IMR-90 (cell line): ENCODE data around the gene UNK. TPM values are rescaled to one million over a fixed set of nuclear protein-coding genes. Genes with fewer than 3 reads are reported as not detected.

Source experiments
- ATAC-seq: fragments of 200-7000 bp; cut with Tn5 transposase; 2 replicates; pipeline ENCODE4 v1.9.1; 2020; ENCODE audit warnings: low read depth, mild to moderate bottlenecking, moderate library complexity
- BruUV-seq: library from RNA; stranded (reverse); fragments of 400-500 nt; replicated peaks from 2 replicates; lab custom pipeline; 2021; lab: Mats Ljungman, UMichigan
- CTCF ChIA-PET: fragments of 300-600 bp; formaldehyde crosslinking; extraction: SDS; loops from one replicate; lab custom pipeline; 2021; ENCODE audit warnings: antibody characterized with exemption; lab: Yijun Ruan, JAX
- POLR2A ChIA-PET: fragments of 300-600 bp; sonication (Branson Sonifier 250); formaldehyde crosslinking; loops from one replicate; lab custom pipeline; 2022; ENCODE audit warnings: antibody characterized with exemption; ENCODE audit not compliant: unreplicated experiment; lab: Charles Lee
- DNase-seq: peaks from one replicate; pipeline ENCODE4 v3.0.0; 2013
- H2AFZ ChIP-seq: replicated peaks from 2 replicates; pipeline ENCODE3; 2013; ENCODE audit warnings: low read length, mild to moderate bottlenecking; ENCODE audit not compliant: poor library complexity
- H2AK5ac ChIP-seq: 2 replicates; pipeline ENCODE4 v1.6.1; 2013; ENCODE audit warnings: low read depth, low read length, inconsistent platforms
- H2AK9ac ChIP-seq: replicated peaks from 2 replicates; pipeline ENCODE3; 2013; ENCODE audit warnings: mild to moderate bottlenecking, low read depth, low read length, moderate library complexity; ENCODE audit not compliant: poor library complexity
- H2BK120ac ChIP-seq: 2 replicates; pipeline ENCODE4 v1.6.1; 2013; ENCODE audit warnings: low read depth, low read length, inconsistent platforms
- H2BK15ac ChIP-seq: 3 replicates; pipeline ENCODE4 v1.6.1; 2013; ENCODE audit warnings: low read depth, low read length, inconsistent platforms
- H2BK20ac ChIP-seq: 2 replicates; pipeline ENCODE4 v1.6.1; 2013; ENCODE audit warnings: low read depth, mild to moderate bottlenecking, inconsistent platforms, low read length, moderate library complexity
- H2BK5ac ChIP-seq: 2 replicates; pipeline ENCODE4 v1.6.1; 2013; ENCODE audit warnings: mild to moderate bottlenecking, low read depth, low read length, inconsistent platforms; ENCODE audit not compliant: poor library complexity, severe bottlenecking
- H3K14ac ChIP-seq: replicated peaks from 2 replicates; pipeline ENCODE4 v1.6.1; 2013; ENCODE audit warnings: low read depth, low read length, inconsistent platforms
- H3K18ac ChIP-seq: 2 replicates; pipeline ENCODE4 v1.6.1; 2013; ENCODE audit warnings: low read depth, low read length, control low read depth
- H3K23ac ChIP-seq: 2 replicates; pipeline ENCODE4 v1.6.1; 2013; ENCODE audit warnings: low read depth, low read length, inconsistent platforms
- H3K27ac ChIP-seq: 2 replicates; pipeline ENCODE4 v1.5.1; 2013; ENCODE audit warnings: mild to moderate bottlenecking, control low read depth, low read length; ENCODE audit not compliant: insufficient read depth
- H3K27me3 ChIP-seq: 2 replicates; pipeline ENCODE4 v1.6.1; 2013; ENCODE audit warnings: low read length; ENCODE audit not compliant: control insufficient read depth, insufficient read depth
- H3K36me3 ChIP-seq: 2 replicates; pipeline ENCODE4 v1.6.1; 2013; ENCODE audit warnings: low read length, mixed read lengths; ENCODE audit not compliant: control insufficient read depth, insufficient read depth
- H3K4ac ChIP-seq: 2 replicates; pipeline ENCODE4 v1.6.1; 2013; ENCODE audit warnings: low read depth, low read length, inconsistent platforms
- H3K4me1 ChIP-seq: 2 replicates; pipeline ENCODE4 v1.6.1; 2013; ENCODE audit warnings: low read length, mixed read lengths; ENCODE audit not compliant: control insufficient read depth, insufficient read depth
- H3K4me2 ChIP-seq: 2 replicates; pipeline ENCODE4 v1.6.1; 2013; ENCODE audit warnings: low read depth, mild to moderate bottlenecking, control low read depth, low read length, moderate library complexity
- H3K4me3 ChIP-seq: 2 replicates; pipeline ENCODE4 v1.5.1; 2013; ENCODE audit warnings: low read depth, mild to moderate bottlenecking, control low read depth, low read length, moderate library complexity; ENCODE audit not compliant: insufficient read depth
- H3K56ac ChIP-seq: 2 replicates; pipeline ENCODE4 v1.6.1; 2013; ENCODE audit warnings: low read length, inconsistent platforms; ENCODE audit not compliant: insufficient read depth; ENCODE audit errors: extremely low read depth
- H3K79me1 ChIP-seq, 2 experiments: 2 replicates each; pipeline ENCODE4 v1.6.1; 2013; ENCODE audit warnings: low read length in 2 of 2, inconsistent platforms in 1 of 2, low read depth in 1 of 2
- H3K9ac ChIP-seq: 2 replicates; pipeline ENCODE4 v1.6.1; 2013; ENCODE audit warnings: low read depth, low read length, control low read depth
- H3K9me1 ChIP-seq: 2 replicates; pipeline ENCODE4 v1.6.1; 2013; ENCODE audit warnings: low read length, inconsistent platforms; ENCODE audit not compliant: insufficient read depth
- H3K9me3 ChIP-seq: 2 replicates; pipeline ENCODE4 v1.6.1; 2013; ENCODE audit warnings: low read length; ENCODE audit not compliant: control insufficient read depth, insufficient read depth
- H4K20me1 ChIP-seq: 2 replicates; pipeline ENCODE4 v1.6.1; 2013; ENCODE audit warnings: low read length, inconsistent platforms; ENCODE audit not compliant: insufficient read depth
- H4K5ac ChIP-seq: 2 replicates; pipeline ENCODE4 v1.6.1; 2013; ENCODE audit warnings: mild to moderate bottlenecking, low read depth, low read length, control low read depth
- H4K8ac ChIP-seq, 2 experiments: 2 replicates each; pipeline ENCODE4 v1.6.1; 2013; ENCODE audit warnings: low read depth in 2 of 2, low read length in 2 of 2, control low read depth in 1 of 2, inconsistent platforms in 1 of 2
- H4K91ac ChIP-seq: 2 replicates; pipeline ENCODE4 v1.6.1; 2013; ENCODE audit warnings: low read depth, low read length, inconsistent platforms; ENCODE audit not compliant: insufficient read depth
- BHLHE40 ChIP-seq: fragments of 150-350 bp; IDR thresholded peaks from 2 replicates; pipeline ENCODE4 v1.6.1; 2016; ENCODE audit warnings: mild to moderate bottlenecking, low read depth, low read length
- CEBPB ChIP-seq: IDR thresholded peaks from 2 replicates; pipeline ENCODE4 v1.6.1; 2012; ENCODE audit warnings: low read depth, low read length, improper control_type of control experiment
- CHD1 ChIP-seq: IDR thresholded peaks from 2 replicates; pipeline ENCODE4 v1.6.1; 2012; ENCODE audit warnings: low read depth, low read length, improper control_type of control experiment
- FOS ChIP-seq: fragments of 150-350 bp; IDR thresholded peaks from 2 replicates; pipeline ENCODE4 v1.6.1; 2016; ENCODE audit warnings: low read depth, low read length
- MAFK ChIP-seq: IDR thresholded peaks from 2 replicates; pipeline ENCODE4 v1.6.1; 2012; ENCODE audit warnings: low read depth, low read length, improper control_type of control experiment
- MAZ ChIP-seq: IDR thresholded peaks from 2 replicates; pipeline ENCODE4 v1.6.1; 2012; ENCODE audit warnings: low read depth, mild to moderate bottlenecking, low read length, improper control_type of control experiment, moderate library complexity, borderline replicate concordance
- MXI1 ChIP-seq: IDR thresholded peaks from 2 replicates; pipeline ENCODE4 v1.6.1; 2012; ENCODE audit warnings: low read depth, mild to moderate bottlenecking, low read length, moderate library complexity, borderline replicate concordance
- RAD21 ChIP-seq: IDR thresholded peaks from 2 replicates; pipeline ENCODE4 v1.6.1; 2012; ENCODE audit warnings: low read length, improper control_type of control experiment
- RFX5 ChIP-seq: IDR thresholded peaks from 2 replicates; pipeline ENCODE4 v1.8.0; 2012; ENCODE audit warnings: low read depth, mild to moderate bottlenecking, low read length, moderate library complexity
- SMC3 ChIP-seq: fragments of 150-350 bp; IDR thresholded peaks from 2 replicates; pipeline ENCODE4 v1.6.1; 2016; ENCODE audit warnings: low read depth, mild to moderate bottlenecking, antibody characterized with exemption, low read length, moderate library complexity
- WGBS, 2 experiments: methylation state at CpG; one replicate each; pipeline versions ENCODE4 v1.1.5 to v1.1.7; 2013; ENCODE audit warnings: missing lambda C conversion rate in 2 of 2; ENCODE audit not compliant: insufficient read length in 1 of 2; ENCODE audit errors: extremely low coverage in 2 of 2; 5-methylcytosine and 5-hydroxymethylcytosine counted together
- dilution Hi-C: fragments of 300-500 bp; cut with HindIII; formaldehyde crosslinking; loops from one replicate; pipeline ENCODE4 v1.14.3; 2018; ENCODE audit warnings: low sequenced_read_pairs; ENCODE audit not compliant: unreplicated experiment
- in situ Hi-C: fragments of 300-500 bp; cut with MboI; formaldehyde crosslinking; loops from 3 replicates; pipeline ENCODE4 v1.14.3; 2019; ENCODE audit warnings: low sequenced_read_pairs, inconsistent platforms, mixed read lengths
- intact Hi-C: fragments of 100-400 bp; cut with micrococcal nuclease; formaldehyde crosslinking; loops from 2 replicates; pipeline ENCODE4 v1.10.0; 2022
- polyA plus RNA-seq, 3 experiments: library from polyadenylated mRNA; depleted of rRNA; stranded (reverse); fragments of >200 nt; gene quantifications; 2 replicates each; pipeline ENCODE4 v1.2.3, GENCODE V29; 2012; ENCODE audit warnings: low replicate concordance in 1 of 3
- total RNA-seq: library from RNA; depleted of rRNA; stranded (reverse); fragments of >200 nt; gene quantifications from 2 replicates; pipeline ENCODE4 v1.2.3, GENCODE V29; 2012
- TF ChIP-seq, protein P1 (sequence below): conservative IDR thresholded peaks from 2 replicates; pipeline ENCODE4 v1.5.1; 2012; ENCODE audit warnings: mild to moderate bottlenecking, low read depth, low read length, improper control_type of control experiment
- TF ChIP-seq, protein P2 (sequence below): fragments of 150-350 bp; IDR thresholded peaks from 2 replicates; pipeline ENCODE4 v1.6.1; 2017; ENCODE audit warnings: mild to moderate bottlenecking, antibody characterized with exemption, low read length, low read depth

The UNK gene
- total and polyA plus RNA-seq, 2 of the 4 experiments (the other 2 are of a cell fraction), result 15.4 to 17.3 TPM

DNA sequence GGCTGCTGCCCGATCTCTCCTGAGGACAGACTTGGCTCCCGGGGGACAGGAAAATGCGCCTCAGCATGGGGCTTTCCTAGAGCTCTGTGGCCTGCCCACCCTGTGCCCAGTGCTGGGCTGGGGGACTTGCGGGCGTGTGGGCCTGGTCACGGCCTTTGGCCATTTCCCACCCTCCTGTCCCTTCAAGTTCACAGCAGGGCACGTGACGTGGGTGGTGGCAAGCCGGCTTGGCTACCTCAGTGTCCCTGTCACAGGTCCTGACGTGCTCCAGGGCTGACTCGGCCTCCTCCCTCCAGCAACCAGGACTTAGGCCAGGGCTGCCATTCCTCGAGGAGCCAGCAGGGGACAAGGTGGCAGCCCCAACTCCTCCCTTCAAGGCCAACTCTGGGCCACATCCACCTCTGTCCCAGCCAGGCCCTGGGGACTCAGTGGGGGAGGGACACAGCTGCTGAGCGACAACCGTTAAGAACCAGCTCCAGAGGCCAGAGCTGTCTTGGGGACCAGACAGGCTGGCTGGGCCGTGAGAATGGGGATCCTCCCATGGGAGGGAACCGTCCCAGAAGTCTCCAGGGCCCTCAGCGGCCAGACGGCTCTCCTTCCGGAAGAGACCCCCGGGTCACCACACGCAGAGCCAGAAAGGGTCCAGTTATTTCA, 60.6 kb downstream of the UNK start:
- H3K9ac ChIP-seq, result no peak overlapping the region
- peak overlapping the region; percentile 86 for H2AK5ac ChIP-seq
- H3K9me3 ChIP-seq, result no peaks in the 10 kb centered on the region
- no peak overlapping the region for H3K4me3 ChIP-seq
- peak overlapping the region; percentile 4 to 83; a peak in 3 of 4 replicates for H4K8ac ChIP-seq
- 48% methylated on average over 10 of the region's 21 CpGs; no CpG with 5 or more reads in 1 of the 2 experiments for WGBS, 2 experiments
- DNase-seq (peak; percentile 73), ATAC-seq (peak; percentile 95)
- ChIA-PET CTCF (no interaction called here), POLR2A (no interaction called here)
- 0 out of 4 replicates have a peak, but pooled peaks cover 0 to 2% of the 10 kb centered on the region in 2 experiments for H3K79me1 ChIP-seq
- 0 out of 2 replicates have a peak, but pooled peaks cover 4% of the 10 kb centered on the region for H3K9me1 ChIP-seq
- peak overlapping the region; percentile 66 for H4K91ac ChIP-seq
- H3K27me3 ChIP-seq, result no peaks in the 10 kb centered on the region
- H3K4me1 ChIP-seq, result peaks cover 6% of the 10 kb centered on the region
- no peak overlapping the region for H4K5ac ChIP-seq
- peak overlapping the region; percentile 82 for H2BK5ac ChIP-seq
- no peak overlapping the region; the same call in 1 of the 2 replicates for H2BK20ac ChIP-seq
- intact Hi-C loops (no loop called here), dilution Hi-C loops (no loop called here), in situ Hi-C loops (no loop called here)
- peaks cover 7% of the 10 kb centered on the region for H4K20me1 ChIP-seq
- peak overlapping the region; percentile 63 for H3K14ac ChIP-seq
- no peak overlapping the region for H3K56ac ChIP-seq
- H2AK9ac ChIP-seq, result peak overlapping the region; percentile 98
- no peak overlapping the region; the same call in 1 of the 2 replicates for H3K23ac ChIP-seq
- H2AFZ ChIP-seq, result peak overlapping the region; percentile 88
- H3K18ac ChIP-seq, result no peak overlapping the region
- H3K36me3 ChIP-seq, result peaks cover 40% of the 10 kb centered on the region
- peak overlapping the region; percentile 26 for H3K27ac ChIP-seq
- H2BK120ac ChIP-seq, result peak overlapping the region; percentile 88
- TF ChIP-seq MAZ (no peak), SMC3 (0 out of 2 replicates have a peak, but pooled peaks have one; percentile 32), RAD21 (peak; percentile 45), CEBPB (no peak), MXI1 (no peak), FOS (no peak), CHD1 (no peak), RFX5 (no peak), MAFK (no peak), BHLHE40 (peak; percentile 85)
- TF ChIP-seq, protein P1, sequence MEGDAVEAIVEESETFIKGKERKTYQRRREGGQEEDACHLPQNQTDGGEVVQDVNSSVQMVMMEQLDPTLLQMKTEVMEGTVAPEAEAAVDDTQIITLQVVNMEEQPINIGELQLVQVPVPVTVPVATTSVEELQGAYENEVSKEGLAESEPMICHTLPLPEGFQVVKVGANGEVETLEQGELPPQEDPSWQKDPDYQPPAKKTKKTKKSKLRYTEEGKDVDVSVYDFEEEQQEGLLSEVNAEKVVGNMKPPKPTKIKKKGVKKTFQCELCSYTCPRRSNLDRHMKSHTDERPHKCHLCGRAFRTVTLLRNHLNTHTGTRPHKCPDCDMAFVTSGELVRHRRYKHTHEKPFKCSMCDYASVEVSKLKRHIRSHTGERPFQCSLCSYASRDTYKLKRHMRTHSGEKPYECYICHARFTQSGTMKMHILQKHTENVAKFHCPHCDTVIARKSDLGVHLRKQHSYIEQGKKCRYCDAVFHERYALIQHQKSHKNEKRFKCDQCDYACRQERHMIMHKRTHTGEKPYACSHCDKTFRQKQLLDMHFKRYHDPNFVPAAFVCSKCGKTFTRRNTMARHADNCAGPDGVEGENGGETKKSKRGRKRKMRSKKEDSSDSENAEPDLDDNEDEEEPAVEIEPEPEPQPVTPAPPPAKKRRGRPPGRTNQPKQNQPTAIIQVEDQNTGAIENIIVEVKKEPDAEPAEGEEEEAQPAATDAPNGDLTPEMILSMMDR, result peak; percentile 62
- TF ChIP-seq, protein P2, sequence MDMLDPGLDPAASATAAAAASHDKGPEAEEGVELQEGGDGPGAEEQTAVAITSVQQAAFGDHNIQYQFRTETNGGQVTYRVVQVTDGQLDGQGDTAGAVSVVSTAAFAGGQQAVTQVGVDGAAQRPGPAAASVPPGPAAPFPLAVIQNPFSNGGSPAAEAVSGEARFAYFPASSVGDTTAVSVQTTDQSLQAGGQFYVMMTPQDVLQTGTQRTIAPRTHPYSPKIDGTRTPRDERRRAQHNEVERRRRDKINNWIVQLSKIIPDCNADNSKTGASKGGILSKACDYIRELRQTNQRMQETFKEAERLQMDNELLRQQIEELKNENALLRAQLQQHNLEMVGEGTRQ, result peak; percentile 84
- no peak overlapping the region for H3K4me2 ChIP-seq
- peak overlapping the region; percentile 85 for H3K4ac ChIP-seq
- no peak overlapping the region; the same call in 2 of the 3 replicates for H2BK15ac ChIP-seq
- no TSS peak for BruUV-seq
